A549 (cell line): ENCODE measurements around the gene SPAST. TPM values are rescaled to one million over a fixed set of nuclear protein-coding genes. Genes with fewer than 3 reads are reported as not detected.
"Not testable (repeated sequence)": the region's sequence is repeated elsewhere in the genome, so short reads cannot be mapped to it uniquely, and the experiment has no call there.

Experiments
- ATAC-seq, 2 experiments: fragments of 200-7000 bp in 1 of 2; fragments of >200 bp in 1 of 2; cut with Nextera tagmentation in 1 of 2; cut with Tn5 transposase in 1 of 2; 3 replicates each; pipeline versions ENCODE4 v1.8.0 to v1.9.1; 2018 to 2020; ENCODE audit warnings: mild to moderate bottlenecking in 1 of 2, moderate library complexity in 1 of 2
- CTCF ChIA-PET: fragments of 300-600 bp; sonication (Branson Sonifier 250); formaldehyde crosslinking; extraction: SDS; loops from one replicate; lab custom pipeline; 2021; ENCODE audit warnings: antibody characterized with exemption, inconsistent platforms; lab: Yijun Ruan, JAX
- POLR2A ChIA-PET: fragments of 350-600 bp; formaldehyde crosslinking; extraction: SDS; loops from one replicate; lab custom pipeline; 2021; ENCODE audit warnings: antibody characterized with exemption, inconsistent platforms; lab: Yijun Ruan, JAX
- DNase-seq, 2 experiments: peaks; one replicate each; pipeline versions ENCODE4 v3.0.0 to v3.0.0-alpha.2; 2011 to 2016; ENCODE audit warnings: low read depth in 1 of 2, low spot score in 1 of 2
- FAIRE-seq: peaks from 2 replicates; lab custom pipeline; 2011; peaks lifted over from hg19 to GRCh38; lab: Jason Lieb, UNC
- H3K27ac ChIP-seq, 2 experiments: fragments of >200 bp; sonication (Bioruptor Twin); formaldehyde crosslinking; 3 replicates each; pipeline ENCODE4 v1.5.1; 2016 to 2017
- H3K4me1 ChIP-seq: fragments of >200 bp; sonication (Bioruptor Twin); formaldehyde crosslinking; 3 replicates; pipeline ENCODE4 v1.6.1; 2016
- H3K4me2 ChIP-seq: fragments of >200 bp; sonication (Bioruptor Twin); formaldehyde crosslinking; 3 replicates; pipeline ENCODE4 v1.6.1; 2016
- H3K4me3 ChIP-seq: fragments of >200 bp; sonication (Bioruptor Twin); formaldehyde crosslinking; 3 replicates; pipeline ENCODE4 v1.5.1; 2016
- H3K9me3 ChIP-seq: fragments of >200 bp; sonication (Bioruptor Twin); formaldehyde crosslinking; 3 replicates; pipeline ENCODE4 v1.6.1; 2016
- ATOH8 ChIP-seq: fragments of 250-450 bp; sonication (Bioruptor Pico); IDR thresholded peaks from 2 replicates; pipeline ENCODE4 v1.5.0; 2020; ENCODE audit warnings: low read depth, mild to moderate bottlenecking, moderate library complexity
- CBX8 ChIP-seq: fragments of 200-600 bp; sonication (generic); IDR thresholded peaks from 2 replicates; pipeline ENCODE4 v1.6.1; 2016
- ESRRA ChIP-seq: fragments of 150-350 bp; IDR thresholded peaks from 2 replicates; pipeline ENCODE4 v1.6.1; 2014; ENCODE audit warnings: mild to moderate bottlenecking, low read length, borderline replicate concordance
- MAFK ChIP-seq: fragments of 450-650 bp; IDR thresholded peaks from 2 replicates; pipeline ENCODE4 v1.6.1; 2014; ENCODE audit not compliant: partially characterized antibody
- RFX5 ChIP-seq: fragments of 450-650 bp; IDR thresholded peaks from 2 replicates; pipeline ENCODE4 v1.7.1; 2014; ENCODE audit warnings: antibody characterized with exemption, mild to moderate bottlenecking, moderate library complexity
- USF2 ChIP-seq: fragments of 450-650 bp; IDR thresholded peaks from 2 replicates; pipeline ENCODE4 v1.6.1; 2014; ENCODE audit warnings: antibody characterized with exemption
- WGBS: methylation state at CpG from one replicate; pipeline ENCODE4 v1.1.6; 2017; ENCODE audit errors: missing lambda C conversion rate; 5-methylcytosine and 5-hydroxymethylcytosine counted together
- polyA plus RNA-seq, 4 experiments: library from polyadenylated mRNA; depleted of rRNA in 3 of 4; stranded (reverse); fragments of >200 nt; fragmentation: RNase III in 1 of 4; extraction: RNeasy Plus Mini Kit Qiagen cat#74134 plus additional on column Dnase treatment in 1 of 4; gene quantifications; 2 replicates in 3 of 4; 3 replicates in 1 of 4; pipeline ENCODE4 v1.2.3, GENCODE V29; 2011 to 2017

SPAST gene
- polyA plus RNA-seq, 2 of the 4 experiments (the other 2 are of a cell fraction): 18.7 to 36.3 TPM

GRCh38 chr2:32192418-32192817 lies 129.1 kb downstream of the SPAST start:
- ATAC-seq (no peak), DNase-seq (no peak), FAIRE-seq (no peak)
- Histone ChIP-seq H3K9me3 (no peaks in the 10 kb centered on the region), H3K4me2 (no peak overlapping the region), H3K4me3 (no peak overlapping the region), H3K27ac (no peak overlapping the region), H3K4me1 (no peaks in the 10 kb centered on the region)
- POLR2A ChIA-PET: interaction anchor here (1.5 kb wide), 1 partner anchor 27 kb away, joined by 3 read pairs; the partner anchor contains the start of gene SLC30A6
- TF ChIP-seq ATOH8 (CRISPR knock-in tag) (no peak), CBX8 (no peak), ESRRA (no peak), USF2 (no peak)
- CTCF ChIA-PET: no interaction called here
- WGBS: 95% methylated on average over 1 of the region's 1 CpG

GRCh38 chr2:32200814-32201213 lies 137.5 kb downstream of the SPAST start:
- DNase-seq (no peak), FAIRE-seq (no peak), ATAC-seq (no peak)
- ChIA-PET CTCF (interaction anchor here (1.8 kb wide), 1 partner anchor 12 kb away, joined by 7 read pairs; no protein-coding TSS in a partner anchor), POLR2A (no interaction called here)
- Histone ChIP-seq H3K4me3 (no peak overlapping the region), H3K4me2 (no peak overlapping the region), H3K4me1 (no peaks in the 10 kb centered on the region), H3K27ac (no peak overlapping the region), H3K9me3 (no peaks in the 10 kb centered on the region)
- WGBS: 94% methylated on average over 1 of the region's 1 CpG
- TF ChIP-seq MAFK (peak; percentile 53), RFX5 (no peak)

GRCh38 chr2:32203428-32203827 lies 140.1 kb downstream of the SPAST start:
- H3K4me2 ChIP-seq, H3K4me1 ChIP-seq, POLR2A ChIA-PET, H3K4me3 ChIP-seq, ATAC-seq, H3K9me3 ChIP-seq, H3K27ac ChIP-seq, FAIRE-seq, DNase-seq: not testable (repeated sequence)
- CTCF ChIA-PET: interaction anchor here (1.4 kb wide), 1 partner anchor 10 kb away, joined by 4 read pairs; no protein-coding TSS in a partner anchor
- WGBS: 92% methylated on average over 3 of the region's 3 CpGs

Other genes starting within 250 kb of the SPAST start
- gene MEMO1, start 52.5 kb upstream of the SPAST start, polyA plus RNA-seq (2011; rRNA removed): 72.9 and 87.0 TPM in 2 replicates
- gene MEMO1, start 52.5 kb upstream of the SPAST start, polyA plus RNA-seq (2017; fragmentation: RNase III; extraction: RNeasy Plus Mini Kit Qiagen cat#74134 plus additional on column Dnase treatment): 77.3 to 91.6 TPM (median 80.2 TPM) in 3 replicates
- 176 and 239 TPM in 2 replicates for gene DPY30, start 23.8 kb upstream of the SPAST start, polyA plus RNA-seq (2011; rRNA removed)
- gene DPY30, start 23.8 kb upstream of the SPAST start, polyA plus RNA-seq (2017; fragmentation: RNase III; extraction: RNeasy Plus Mini Kit Qiagen cat#74134 plus additional on column Dnase treatment): 142 to 155 TPM (median 153 TPM) in 3 replicates
- gene SLC30A6, start 102.3 kb downstream of the SPAST start, polyA plus RNA-seq (2011; rRNA removed): 54.0 and 69.5 TPM in 2 replicates
- gene SLC30A6, start 102.3 kb downstream of the SPAST start, polyA plus RNA-seq (2017; fragmentation: RNase III; extraction: RNeasy Plus Mini Kit Qiagen cat#74134 plus additional on column Dnase treatment): 22.7 to 23.3 TPM (median 23.1 TPM) in 3 replicates
- 0.01 TPM in 1 of 2 replicates, not detected in the other for gene NLRC4, start 201.3 kb downstream of the SPAST start, polyA plus RNA-seq (2011; rRNA removed)
- not detected in 3 replicates for gene NLRC4, start 201.3 kb downstream of the SPAST start, polyA plus RNA-seq (2017; fragmentation: RNase III; extraction: RNeasy Plus Mini Kit Qiagen cat#74134 plus additional on column Dnase treatment)
- 28.4 and 54.1 TPM in 2 replicates for gene YIPF4, start 214.3 kb downstream of the SPAST start, polyA plus RNA-seq (2011; rRNA removed)
- 28.6 to 35.7 TPM (median 31.4 TPM) in 3 replicates for gene YIPF4, start 214.3 kb downstream of the SPAST start, polyA plus RNA-seq (2017; fragmentation: RNase III; extraction: RNeasy Plus Mini Kit Qiagen cat#74134 plus additional on column Dnase treatment)